ENCODE results near the gene AQP12A. TPM values are rescaled to one million over a fixed set of nuclear protein-coding genes. Genes with fewer than 3 reads are reported as not detected.

AQP12A gene
- total RNA-seq, 1 donor: not detected

- no peak overlapping the region for H3K4me3 ChIP-seq (ENCODE audit: low read depth, low read length)
- no peak for TF ChIP-seq CTCF (IDR thresholded peaks at IDR 0.05; ENCODE audit: insufficient read depth, low read length)
- DNase-seq (ENCODE audit: low read depth): no peak
Measured at GRCh38 chr2:240711701-240712100, 20.0 kb downstream of the AQP12A start.

- DNase-seq (ENCODE audit: low read depth): no peak
- H3K4me3 ChIP-seq (ENCODE audit: low read depth, low read length): no peak overlapping the region
- no peak for TF ChIP-seq CTCF (IDR thresholded peaks at IDR 0.05; ENCODE audit: insufficient read depth, low read length)
Measured at GRCh38 chr2:240712121-240712520, 20.5 kb downstream of the AQP12A start.

GRCh38 chr2:240713071-240713927 lies 21.6 kb downstream of the AQP12A start:
- TF ChIP-seq CTCF (IDR thresholded peaks at IDR 0.05; ENCODE audit: insufficient read depth, low read length): no peak
- no peak overlapping the region for H3K4me3 ChIP-seq (ENCODE audit: low read depth, low read length)
- DNase-seq (ENCODE audit: low read depth): no peak

GRCh38 chr2:240713928-240714746 lies 22.5 kb downstream of the AQP12A start:
- no peak for TF ChIP-seq CTCF (IDR thresholded peaks at IDR 0.05; ENCODE audit: insufficient read depth, low read length)
- no peak overlapping the region for H3K4me3 ChIP-seq (ENCODE audit: low read depth, low read length)
- DNase-seq (ENCODE audit: low read depth): no peak

- no peak for TF ChIP-seq CTCF (IDR thresholded peaks at IDR 0.05; ENCODE audit: insufficient read depth, low read length)
- DNase-seq (ENCODE audit: low read depth): no peak
- no peak overlapping the region for H3K4me3 ChIP-seq (ENCODE audit: low read depth, low read length)
Measured at GRCh38 chr2:240714747-240715725, 23.4 kb downstream of the AQP12A start.

All from fibroblast of the aortic adventitia (primary cell).